SKM-1 treated with dmso at 0.1 percent for 144 hours (cell line): ENCODE results near the gene ICA1.
"Not testable (repeated sequence)": the region's sequence is repeated elsewhere in the genome, so short reads cannot be mapped to it uniquely, and the experiment has no call there.

Experiments
- DNase-seq: peaks from one replicate; lab custom pipeline; 2025; ENCODE audit not compliant: unreplicated experiment; lab: John Stamatoyannopoulos, UW

Gene ICA1

GRCh38 chr7:8109196-8110022 is 152.6 kb downstream of the ICA1 start:
- no peak for DNase-seq

GRCh38 chr7:8105449-8106095 is 156.4 kb downstream of the ICA1 start:
- DNase-seq, result no peak

GRCh38 chr7:8103282-8103681 is 158.7 kb downstream of the ICA1 start:
- DNase-seq, result no peak

- DNase-seq, result not testable (repeated sequence)
These were observed 160.7 kb downstream of the ICA1 start for GRCh38 chr7:8101292-8101691.

GRCh38 chr7:8094164-8095140 is 167.5 kb downstream of the ICA1 start:
- DNase-seq, result no peak

- DNase-seq, result no peak
These were observed 169.8 kb downstream of the ICA1 start for GRCh38 chr7:8092140-8092539.

GRCh38 chr7:8089036-8089780 is 172.8 kb downstream of the ICA1 start:
- DNase-seq, result no peak

GRCh38 chr7:8086239-8086638 is 175.7 kb downstream of the ICA1 start:
- DNase-seq, result no peak

GRCh38 chr7:8085420-8085819 is 176.5 kb downstream of the ICA1 start:
- DNase-seq, result no peak

GRCh38 chr7:8084836-8085235 is 177.1 kb downstream of the ICA1 start:
- no peak for DNase-seq

GRCh38 chr7:8082762-8083161 is 179.2 kb downstream of the ICA1 start:
- DNase-seq, result no peak

- no peak for DNase-seq
These were observed 183.5 kb downstream of the ICA1 start for GRCh38 chr7:8078418-8078817.

- no peak for DNase-seq
These were observed 191.4 kb downstream of the ICA1 start for GRCh38 chr7:8070451-8071180.

- DNase-seq, result no peak
These were observed 192.9 kb downstream of the ICA1 start for GRCh38 chr7:8068892-8069686.

- DNase-seq, result no peak
These were observed 196.6 kb downstream of the ICA1 start for GRCh38 chr7:8065356-8065813.

- DNase-seq, result no peak
These were observed 197.1 kb downstream of the ICA1 start for GRCh38 chr7:8064828-8065227.

GRCh38 chr7:8063706-8064297 is 198.2 kb downstream of the ICA1 start:
- no peak for DNase-seq

GRCh38 chr7:8063300-8063699 is 198.7 kb downstream of the ICA1 start:
- DNase-seq, result not testable (repeated sequence)
